HepG2 (cell line): ENCODE measurements around the gene ECSCR. TPM values are rescaled to one million over a fixed set of nuclear protein-coding genes. Genes with fewer than 3 reads are reported as not detected.

Experiments
- AHR ChIP-seq: IDR thresholded peaks from 2 replicates; pipeline ENCODE4 v1.6.1; 2018; ENCODE audit warnings: missing genetic modification reagents, missing compliant biosample characterization
- CTCF ChIP-seq: sonication (generic); formaldehyde crosslinking; IDR thresholded peaks from 2 replicates; pipeline ENCODE4 v1.5.0; 2020; ENCODE audit warnings: mild to moderate bottlenecking, missing genetic modification reagents, moderate library complexity
- FOSL1 ChIP-seq: sonication (generic); formaldehyde crosslinking; IDR thresholded peaks from 2 replicates; pipeline ENCODE4 v1.9.0; 2021; ENCODE audit warnings: missing genetic modification reagents, borderline replicate concordance
- HMG20A ChIP-seq: IDR thresholded peaks from 2 replicates; pipeline ENCODE4 v1.6.1; 2016; ENCODE audit warnings: borderline replicate concordance
- SALL2 ChIP-seq: sonication (generic); formaldehyde crosslinking; IDR thresholded peaks from 2 replicates; pipeline ENCODE4 v1.8.1; 2023; ENCODE audit warnings: mild to moderate bottlenecking, missing genetic modification reagents, inconsistent platforms
- WIZ ChIP-seq: sonication (generic); formaldehyde crosslinking; IDR thresholded peaks from 2 replicates; pipeline ENCODE4 v1.5.1; 2020; ENCODE audit warnings: mild to moderate bottlenecking, missing genetic modification reagents
- ZBTB1 ChIP-seq: sonication (generic); formaldehyde crosslinking; IDR thresholded peaks from 2 replicates; pipeline ENCODE4 v1.4.0; 2020; ENCODE audit warnings: missing genetic modification reagents, borderline replicate concordance
- ZBTB43 ChIP-seq: sonication (generic); formaldehyde crosslinking; conservative IDR thresholded peaks from 2 replicates; pipeline ENCODE4 v1.4.0; 2020; ENCODE audit warnings: missing genetic modification reagents
- ZFP36L1 ChIP-seq: sonication (generic); formaldehyde crosslinking; IDR thresholded peaks from 2 replicates; pipeline ENCODE4 v1.8.0; 2022; ENCODE audit warnings: mild to moderate bottlenecking, missing genetic modification reagents, moderate library complexity
- ZHX2 ChIP-seq, 2 experiments: sonication (generic) in 1 of 2; formaldehyde crosslinking in 1 of 2; IDR thresholded peaks; 2 replicates each; pipeline versions ENCODE4 v1.6.1 to v1.9.0; 2014 to 2022; ENCODE audit warnings: antibody characterized with exemption in 1 of 2, borderline replicate concordance in 1 of 2, inconsistent platforms in 1 of 2, low read depth in 1 of 2, missing genetic modification reagents in 1 of 2
- ZNF251 ChIP-seq: sonication (generic); formaldehyde crosslinking; IDR thresholded peaks from 2 replicates; pipeline ENCODE4 v1.9.0; 2021; ENCODE audit warnings: mild to moderate bottlenecking, missing genetic modification reagents
- ZNF430 ChIP-seq: sonication (generic); formaldehyde crosslinking; IDR thresholded peaks from 2 replicates; pipeline ENCODE4 v1.9.0; 2021; ENCODE audit warnings: mild to moderate bottlenecking, missing genetic modification reagents
- ZNF562 ChIP-seq: sonication (generic); formaldehyde crosslinking; IDR thresholded peaks from 2 replicates; pipeline ENCODE4 v1.8.0; 2022; ENCODE audit warnings: missing genetic modification reagents, borderline replicate concordance
- ZNF567 ChIP-seq: sonication (generic); formaldehyde crosslinking; IDR thresholded peaks from 2 replicates; pipeline ENCODE4 v1.8.1; 2023; ENCODE audit warnings: mild to moderate bottlenecking, missing genetic modification reagents, borderline replicate concordance
- ZNF670 ChIP-seq: sonication (generic); formaldehyde crosslinking; IDR thresholded peaks from 2 replicates; pipeline ENCODE4 v1.8.0; 2022; ENCODE audit warnings: mild to moderate bottlenecking, missing genetic modification reagents, borderline replicate concordance
- ZNF720 ChIP-seq: sonication (generic); formaldehyde crosslinking; IDR thresholded peaks from 2 replicates; pipeline ENCODE4 v1.4.0; 2020; ENCODE audit warnings: missing genetic modification reagents
- ZNF777 ChIP-seq: sonication (generic); formaldehyde crosslinking; IDR thresholded peaks from 2 replicates; pipeline ENCODE4 v1.4.0; 2020; ENCODE audit warnings: missing genetic modification reagents
- ZNF792 ChIP-seq: IDR thresholded peaks from 2 replicates; pipeline ENCODE4 v1.6.1; 2016
- polyA plus RNA-seq, 8 experiments: library from polyadenylated mRNA; depleted of rRNA in 3 of 8; stranded (reverse) in 7 of 8; unstranded in 1 of 8; fragments of >200 nt; fragmentation: Illumina TruSeq in 4 of 8; extraction: Trizol in 4 of 8; gene quantifications; 2 replicates each; pipeline versions ENCODE4 v1.2.1 to v1.2.3, GENCODE V29; 2011 to 2016; ENCODE audit warnings: low read depth in 4 of 8, missing spikeins in 1 of 8, mixed read lengths in 1 of 8; ENCODE audit not compliant: insufficient read depth in 1 of 8
- total RNA-seq, 5 experiments: library from RNA; depleted of rRNA; stranded (reverse); fragments of >200 nt; fragmentation: Illumina TruSeq; extraction: Trizol; gene quantifications; 2 replicates each; pipeline ENCODE4 v1.2.3, GENCODE V29; 2016; ENCODE audit warnings: low read depth in 1 of 5

Gene ECSCR
- total and polyA plus RNA-seq, 2 of the 13 experiments (the other 11 are each of a cell fraction or from before 2014, with no cell fraction given): 0.18 TPM; not detected in 1

- TF ChIP-seq FOSL1 (CRISPR knock-in tag) (no peak), WIZ (no peak), AHR (CRISPR knock-in tag) (no peak), ZNF562 (no peak), CTCF (CRISPR knock-in tag) (peak; percentile 18; the same call in 1 of the 2 replicates), ZNF251 (CRISPR knock-in tag) (no peak), ZNF720 (no peak), HMG20A (no peak), ZHX2 (IDR thresholded peaks at IDR 0.05; ENCODE audit: low read depth) (peak; percentile 75), ZHX2 (CRISPR knock-in tag; IDR thresholded peaks at IDR 0.05; ENCODE audit: borderline replicate concordance) (no peak), SALL2 (CRISPR knock-in tag) (no peak), ZBTB43 (CRISPR knock-in tag) (no peak; the same call in 1 of the 2 replicates), ZNF670 (CRISPR knock-in tag) (no peak), ZFP36L1 (no peak), ZNF777 (CRISPR knock-in tag) (peak; percentile 26; the same call in 1 of the 2 replicates), ZBTB1 (CRISPR knock-in tag) (no peak), ZNF430 (no peak), ZNF567 (CRISPR knock-in tag) (no peak), ZNF792 (CRISPR knock-in tag) (no peak)
Observed at GRCh38 chr5:139403787-139404483, 58.6 kb downstream of the ECSCR start, which contains the start of gene SPATA24 (continued).
